GM19240 (cell line): ENCODE results near the gene ZNF45.
"Not testable (repeated sequence)": the region's sequence is repeated elsewhere in the genome, so short reads cannot be mapped to it uniquely, and the experiment has no call there.

Experiments used
- DNase-seq: peaks from one replicate; pipeline ENCODE4 v3.0.0; 2011; ENCODE audit warnings: low spot score; ENCODE audit not compliant: insufficient read length

The ZNF45 gene

DNA sequence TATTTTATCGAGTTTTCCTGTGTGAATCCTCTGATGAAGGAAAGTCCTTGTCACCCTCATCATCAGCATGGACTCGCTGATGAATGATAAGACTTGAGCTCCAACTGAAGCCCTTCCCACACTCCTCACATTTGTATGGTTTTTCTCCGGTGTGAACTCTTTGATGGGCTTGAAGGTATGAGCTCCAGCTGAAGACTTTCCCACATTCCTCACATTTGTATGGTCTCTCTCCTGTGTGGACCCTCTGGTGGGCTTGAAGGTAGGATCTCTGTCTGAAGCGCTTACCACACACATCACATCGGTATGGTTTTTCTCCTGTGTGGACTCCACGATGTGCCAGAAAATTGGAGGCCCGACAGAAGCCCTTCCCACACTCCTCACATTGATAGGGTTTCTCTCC, 21.7 kb downstream of the ZNF45 start:
- DNase-seq, result no peak

DNA sequence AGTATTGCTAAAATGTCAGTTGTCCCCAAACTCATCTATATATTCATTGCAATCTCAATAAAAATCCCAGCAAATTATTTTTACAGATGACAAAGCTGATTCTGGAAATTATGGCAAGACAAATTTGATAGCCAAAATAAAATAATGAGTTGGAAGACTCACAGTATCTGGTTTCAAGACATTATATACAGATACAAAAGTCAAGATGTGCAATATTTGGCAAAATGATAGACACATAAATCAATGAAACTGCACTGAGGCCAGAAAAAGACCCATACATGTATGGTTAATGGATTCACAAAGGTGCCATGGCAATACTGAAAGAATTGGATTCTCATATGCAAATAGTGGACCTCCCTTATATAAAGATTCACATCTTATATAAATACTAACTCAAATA, 24.2 kb downstream of the ZNF45 start:
- DNase-seq, result no peak

DNA sequence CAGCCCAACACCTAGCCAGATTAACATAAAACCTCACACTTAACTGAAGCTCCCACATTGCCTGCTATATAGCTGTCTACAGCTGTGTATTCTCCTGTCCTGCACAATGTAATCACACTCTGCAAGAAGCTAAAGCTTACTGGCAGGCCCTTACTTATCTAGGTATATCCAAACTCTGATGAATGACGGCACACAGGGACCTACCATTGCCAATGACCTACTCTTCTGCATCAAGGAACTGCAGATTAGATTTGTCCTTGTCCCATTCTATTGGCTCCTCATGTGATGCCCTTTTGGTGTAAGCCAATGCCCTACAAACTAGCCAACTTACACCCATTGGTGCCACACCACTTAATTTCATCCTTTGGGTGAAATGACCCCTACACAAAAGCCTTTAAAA, 26.4 kb downstream of the ZNF45 start:
- no peak for DNase-seq

DNA sequence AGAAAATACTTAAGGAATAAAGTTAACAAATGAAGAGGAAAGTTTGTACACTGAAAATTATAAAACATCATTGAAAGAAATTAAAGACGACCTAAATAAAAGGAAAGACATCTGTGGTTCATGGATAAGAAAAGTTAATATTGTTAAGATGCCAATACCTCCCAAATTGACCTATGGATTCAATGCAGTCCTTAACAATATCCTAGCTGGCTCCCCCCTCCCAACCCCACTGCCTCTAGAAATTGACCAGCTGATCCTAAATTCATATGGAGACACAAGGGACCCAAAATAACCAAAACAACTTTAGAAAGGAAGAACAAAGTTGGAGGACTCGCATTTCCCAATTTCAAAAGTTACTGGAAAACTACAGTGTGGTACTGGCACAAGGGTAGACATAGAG, 28.3 kb downstream of the ZNF45 start:
- no peak for DNase-seq

DNA sequence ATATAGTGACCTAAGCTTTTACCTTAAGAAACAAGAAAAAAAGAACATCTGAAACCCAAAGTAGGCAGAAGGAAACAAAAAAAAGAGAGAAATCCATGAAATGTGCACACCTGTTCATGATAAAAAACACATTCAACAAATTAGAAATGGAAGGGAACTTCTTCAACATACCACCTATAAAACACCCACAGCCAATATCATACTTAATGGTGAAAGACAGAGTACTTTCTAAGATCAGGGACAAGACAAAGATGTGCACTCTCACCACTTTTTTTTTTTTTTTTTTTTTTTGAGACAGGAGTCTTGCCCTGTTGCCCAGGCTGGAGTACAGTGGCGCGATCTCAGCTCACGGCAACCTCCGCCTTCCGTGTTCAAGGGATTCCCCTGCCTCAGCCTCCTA, 29.2 kb downstream of the ZNF45 start:
- DNase-seq, result no peak

DNA sequence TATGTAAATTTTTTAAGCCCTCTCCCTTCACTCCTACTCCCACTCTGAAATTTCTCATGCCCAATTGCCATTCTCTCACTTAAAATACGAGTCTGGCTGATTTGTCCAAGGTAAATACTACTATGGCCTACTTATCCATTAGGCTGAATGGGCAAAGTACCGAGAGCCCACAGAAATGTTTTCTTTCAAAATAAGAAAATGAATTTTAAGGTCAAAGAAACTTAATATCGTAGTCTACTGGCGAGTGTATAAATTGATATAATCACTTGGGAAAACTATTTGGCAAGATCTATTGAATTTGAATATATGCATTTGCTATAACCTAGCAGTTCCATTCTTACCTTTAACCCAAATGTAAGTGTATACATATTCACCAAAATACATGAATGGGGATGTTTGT, 32.7 kb downstream of the ZNF45 start:
- DNase-seq, result no peak

DNA sequence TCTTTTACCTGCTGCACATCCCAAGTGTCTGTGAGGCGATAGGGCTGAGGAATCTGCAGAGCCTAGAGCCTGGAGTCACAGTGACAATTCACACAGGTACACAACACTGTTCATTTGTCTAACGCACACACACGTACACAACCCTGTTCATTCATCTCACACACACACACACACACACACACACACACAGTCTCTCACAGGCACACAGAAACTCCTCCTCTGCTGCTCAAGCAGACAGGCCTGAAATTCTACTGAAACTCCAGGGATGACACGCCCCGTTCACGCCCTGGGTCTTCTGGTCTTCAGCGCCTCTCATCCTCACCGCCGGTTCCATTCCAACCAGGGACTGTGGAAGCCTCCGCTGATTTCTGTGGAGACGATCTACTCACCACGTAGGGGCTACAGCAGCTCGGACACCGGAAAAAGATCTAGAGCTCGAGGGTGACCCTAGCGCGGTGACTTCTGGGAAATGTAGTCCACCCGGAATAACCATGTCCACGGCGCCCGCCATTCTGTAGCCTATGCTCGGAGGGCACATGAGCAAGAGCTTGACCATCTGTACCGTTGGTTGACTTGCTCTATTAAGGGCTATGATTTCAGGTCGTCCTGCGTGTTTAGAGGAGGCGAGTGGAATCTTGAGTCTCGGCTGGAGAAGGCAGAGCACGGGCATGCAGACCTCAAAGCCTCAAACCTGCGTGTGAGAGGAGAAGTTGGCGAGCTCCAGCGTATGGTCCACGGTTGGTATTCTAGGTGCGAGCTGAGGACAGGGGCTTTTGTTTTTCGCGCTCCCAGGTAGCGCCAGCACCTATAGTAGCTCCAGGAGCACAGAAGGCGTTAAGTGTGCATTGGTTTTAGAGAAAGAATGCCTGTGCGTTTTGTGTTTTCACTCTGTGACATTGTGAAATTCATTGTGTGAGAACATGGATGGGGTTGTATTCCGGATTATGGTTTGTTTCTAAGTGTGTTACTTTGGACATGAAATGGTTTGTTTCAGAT, 33.4 kb downstream of the ZNF45 start:
- peak; percentile 52 for DNase-seq

DNA sequence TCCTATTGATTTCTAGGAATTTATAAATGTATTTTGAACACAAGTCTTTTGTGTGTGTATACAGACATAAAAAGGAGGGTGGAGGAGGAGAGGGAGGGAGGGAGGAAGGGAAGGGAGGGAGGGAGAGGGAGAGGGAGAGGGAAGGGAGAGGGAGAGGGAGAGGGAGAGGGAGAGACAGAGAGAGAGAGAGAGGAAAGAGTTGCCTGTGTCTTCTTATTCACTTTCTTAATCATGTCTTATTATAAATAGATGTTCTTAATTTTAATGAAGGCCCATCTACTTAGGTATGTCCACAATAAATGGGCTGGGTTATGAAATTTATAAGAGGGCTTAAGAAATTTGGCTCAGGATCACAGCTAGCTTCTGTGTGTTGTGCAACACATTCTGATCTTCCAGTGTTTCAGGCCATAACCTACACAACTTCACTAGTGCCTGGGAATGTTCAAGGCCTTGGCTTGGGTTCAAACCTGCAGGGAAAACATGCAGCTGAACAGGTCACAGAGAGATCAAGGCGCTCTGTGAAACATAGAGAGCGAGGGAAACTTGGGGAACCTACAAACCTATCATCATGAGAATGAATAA, 39.3 kb downstream of the ZNF45 start:
- DNase-seq, result no peak

DNA sequence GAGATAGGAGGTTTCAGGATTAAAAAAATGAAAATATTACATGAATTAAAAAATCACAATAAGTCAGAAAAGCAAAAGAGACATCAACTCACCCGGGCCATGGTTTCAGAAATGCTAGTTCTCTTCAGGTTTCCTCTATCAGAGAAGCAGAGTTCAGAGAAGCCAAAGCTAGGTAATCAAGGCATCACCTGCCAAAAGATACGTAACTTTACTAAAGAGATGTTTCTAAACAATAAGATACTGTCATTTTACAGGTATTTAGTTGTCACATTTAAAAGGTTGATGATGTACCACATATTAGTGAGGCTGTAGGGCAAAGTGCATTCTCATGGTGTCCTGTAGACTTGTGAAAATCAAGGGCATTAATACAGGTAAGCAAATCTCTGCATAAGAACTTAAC, 51.2 kb downstream of the ZNF45 start, which contains the start of gene ZNF404:
TSS of gene ZNF404 (minus strand) at position 101 of the 400 bp plus-strand sequence.
- DNase-seq, result no peak

DNA sequence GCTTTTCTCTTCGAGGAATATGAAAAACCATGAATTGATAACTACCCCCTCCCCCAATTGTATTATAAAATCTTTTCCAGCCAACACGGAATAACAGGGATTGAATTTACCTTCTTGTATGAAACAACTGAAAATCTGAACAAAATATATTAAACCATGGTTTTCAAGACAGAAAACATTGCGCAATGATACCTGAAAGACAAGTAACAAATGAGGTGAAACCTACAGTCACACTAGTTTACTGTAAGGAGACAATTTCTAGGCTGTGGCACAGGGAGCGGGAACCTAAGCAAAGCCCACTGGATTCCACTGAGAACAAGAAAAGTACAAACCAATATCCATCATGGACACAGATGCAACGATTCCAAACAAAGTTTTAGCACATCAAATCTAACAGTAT, 54.6 kb downstream of the ZNF45 start:
- no peak for DNase-seq

DNA sequence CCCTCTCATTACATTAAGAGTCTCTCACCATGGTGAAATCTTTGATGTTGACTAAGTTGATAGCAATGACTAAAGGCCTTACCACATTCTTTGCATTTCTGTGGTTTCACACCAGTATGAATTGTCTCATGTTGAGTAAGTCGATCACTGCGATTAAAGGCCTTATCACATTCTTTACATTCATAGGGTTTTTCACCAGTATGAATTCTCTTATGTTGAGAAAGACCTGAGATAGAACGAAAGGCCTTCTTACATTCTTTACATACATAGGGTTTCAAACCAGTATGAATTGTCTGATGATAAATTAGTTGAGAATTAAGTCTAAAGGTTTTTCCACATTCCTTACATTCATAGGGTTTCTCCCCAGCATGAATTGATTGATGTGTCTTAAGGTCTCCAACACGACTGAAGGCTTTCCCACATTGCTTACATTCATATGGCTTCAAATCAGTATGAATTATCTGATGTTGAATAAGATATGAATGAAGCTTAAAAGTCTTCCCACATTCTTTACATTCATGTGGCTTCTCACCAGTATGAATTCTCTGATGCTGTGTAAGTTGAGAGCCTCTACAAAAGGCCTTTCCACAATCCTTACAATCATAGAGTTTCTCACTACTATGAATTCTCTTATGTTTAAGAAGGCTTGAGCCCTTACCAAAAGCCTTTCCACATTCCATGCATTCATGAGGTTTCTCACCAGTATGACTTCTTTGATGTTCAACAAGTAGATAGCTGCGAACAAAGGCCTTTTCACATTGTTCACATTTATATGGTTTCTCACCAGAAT, 62.3 kb downstream of the ZNF45 start:
- no peak for DNase-seq

DNA sequence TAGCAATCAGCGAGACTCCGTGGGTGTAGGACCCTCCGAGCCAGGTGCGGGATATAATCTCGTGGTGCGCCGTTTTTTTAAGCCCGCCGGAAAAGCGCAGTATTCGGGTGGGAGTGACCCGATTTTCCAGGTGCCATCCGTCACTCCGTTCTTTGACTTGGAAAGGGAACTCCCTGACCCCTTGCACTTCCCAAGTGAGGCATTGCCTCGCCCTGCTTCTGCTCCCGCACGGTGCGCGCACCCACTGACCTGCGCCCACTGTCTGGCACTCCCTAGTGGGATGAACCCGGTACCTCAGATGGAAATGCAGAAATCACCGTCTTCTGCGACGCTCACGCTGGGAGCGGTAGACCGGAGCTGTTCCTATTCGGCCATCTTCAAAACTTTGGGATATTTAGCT, 68.2 kb downstream of the ZNF45 start:
- DNase-seq, result not testable (repeated sequence)
